Adrenal gland (tissue), 12 donors: ENCODE measurements around the gene TSPEAR. TPM values are rescaled to one million over a fixed set of nuclear protein-coding genes. Genes with fewer than 3 reads are reported as not detected.
A peak's percentile ranks its signal among the peaks of the same experiment; 100 is the strongest.

ENCODE experiments used
- DNase-seq, 7 donors: peaks; one replicate each; pipeline ENCODE4 v3.0.0-alpha.2; 2019 to 2020
- H3K27ac ChIP-seq, 5 donors: fragments of 200-600 bp; sonication (generic) in 4 of 5; 1 replicate in 3 of 5; 2 replicates in 2 of 5; pipeline versions ENCODE4 v1.5.1 to v1.8.0; 2016 to 2020; ENCODE audit warnings: mild to moderate bottlenecking in 1 of 5
- H3K27me3 ChIP-seq: fragments of 200-600 bp; 2 replicates; pipeline ENCODE4 v1.8.0; 2021
- H3K36me3 ChIP-seq, 2 donors: fragments of 200-600 bp; replicated peaks in 1 of 2; 1 replicate in 1 of 2; 2 replicates in 1 of 2; pipeline versions ENCODE4 v1.5.1 to v1.8.0; 2018 to 2022
- H3K4me1 ChIP-seq, 2 donors: fragments of 200-600 bp; replicated peaks in 1 of 2; 1 replicate in 1 of 2; 2 replicates in 1 of 2; pipeline versions ENCODE4 v1.5.1 to v1.8.0; 2018 to 2021
- H3K4me3 ChIP-seq, 4 donors: fragments of 200-600 bp; sonication (generic) in 3 of 4; one replicate each; pipeline ENCODE4 v1.5.1; 2016 to 2018
- H3K9me3 ChIP-seq, 3 donors: fragments of 200-600 bp; sonication (generic) in 1 of 3; replicated peaks in 1 of 3; 1 replicate in 2 of 3; 2 replicates in 1 of 3; pipeline versions ENCODE4 v1.5.1 to v1.8.0; 2016 to 2021
- CTCF ChIP-seq, 6 experiments: fragments of 450-650 bp in 4 of 6; fragments of 200-600 bp in 2 of 6; sonication (generic) in 1 of 6; IDR thresholded peaks; 1 replicate in 5 of 6; 2 replicates in 1 of 6; pipeline versions ENCODE4 v1.5.1 to v1.8.0; 2016 to 2021; ENCODE audit warnings: antibody characterized with exemption in 6 of 6, mild to moderate bottlenecking in 2 of 6, moderate library complexity in 1 of 6
- POLR2A ChIP-seq, 2 donors: fragments of 450-650 bp; IDR thresholded peaks; one replicate each; pipeline ENCODE4 v1.6.1; 2017; ENCODE audit warnings: antibody characterized with exemption in 2 of 2, mild to moderate bottlenecking in 2 of 2, moderate library complexity in 1 of 2
- WGBS, 4 donors: extraction: QIAGEN DNeasy Blood & Tissue Kit in 2 of 4; methylation state at CpG; one replicate each; pipeline versions ENCODE4 v1.1.5 to v1.1.7; 2013 to 2017; 5-methylcytosine and 5-hydroxymethylcytosine counted together
- intact Hi-C, 2 donors: fragments of 100-400 bp; cut with DNase I; formaldehyde crosslinking; loops; one replicate each; pipeline versions ENCODE4 v1.14.1 to v1.15.0; 2022 to 2023
- polyA plus RNA-seq, 3 donors: library from polyadenylated mRNA; stranded (reverse); fragments of 200-250 nt in 2 of 3; fragments of 350-450 nt in 1 of 3; fragmentation: Illumina TruSeq in 1 of 3; extraction: RNeasy Lipid Tissue Mini Kit (QIAGEN cat#74804) in 1 of 3; gene quantifications; one replicate each; pipeline ENCODE4 v1.2.3, GENCODE V29; 2013 to 2014
- total RNA-seq, 9 donors: library from RNA; depleted of rRNA in 4 of 9; stranded (reverse); fragments of >200 nt in 4 of 9; fragments of 120-200 nt in 1 of 9; fragmentation: NEBNext Ultra II Directional in 1 of 9; extraction: Animal tissue kit (Norgen Biotek cat#: 25700) in 1 of 9; gene quantifications; one replicate each; pipeline versions ENCODE4 v1.1.0 to v1.2.4, GENCODE V29; 2013 to 2023
- donor health status: healthy with polysubstance abuse.
- donor health status: Bipolar disorder and iron deficiency.
- donor health status: DM: yes; HTN: yes; CAD: no.
- donor health status: DM: no; HTN: no; CAD: no.
- donor health status: DM: no; HTN: no; CAD: no.
- donor health status: DM: yes; HTN: yes; CAD: no.

TSPEAR gene
- total and polyA plus RNA-seq, 12 donors, result not detected

GRCh38 chr21:44751186-44751798 lies 39.9 kb upstream of the TSPEAR start:
- Histone ChIP-seq H3K36me3 (no peaks in the 10 kb centered on the region), H3K27ac (no peak overlapping the region), H3K9me3 (no peaks in the 10 kb centered on the region), H3K27me3 (peaks cover 7% of the 10 kb centered on the region), H3K4me1 (no peaks in the 10 kb centered on the region), H3K4me3 (no peak overlapping the region)
- intact Hi-C loops, result loop anchor here in 1 of 2 donors (10.0 kb wide), 1 partner anchor 196 kb away; the partner anchor contains the start of genes KRTAP10-2 and KRTAP10-3
- DNase-seq, result peak in 1 of 7 donors; percentile 8
- 72 to 90% (median 86%) methylated on average over 11 to 24 of the region's 24 CpGs for WGBS, 4 donors
- TF ChIP-seq CTCF (IDR thresholded peaks at IDR 0.05) (no peak), POLR2A (IDR thresholded peaks at IDR 0.05) (no peak)

- Histone ChIP-seq H3K4me3 (no peak overlapping the region), H3K4me1 (no peaks in the 10 kb centered on the region), H3K27ac (no peak overlapping the region), H3K27me3 (peaks cover 7% of the 10 kb centered on the region), H3K36me3 (no peaks in the 10 kb centered on the region), H3K9me3 (no peaks in the 10 kb centered on the region)
- 55 to 70% (median 65%) methylated on average over 12 of the region's 12 CpGs for WGBS, 4 donors
- peak in 1 of 7 donors; percentile 13 for DNase-seq
- intact Hi-C loops, result loop anchor here in 1 of 2 donors (10.0 kb wide), 1 partner anchor 196 kb away; the partner anchor contains the start of genes KRTAP10-2 and KRTAP10-3
- TF ChIP-seq CTCF (IDR thresholded peaks at IDR 0.05) (no peak), POLR2A (IDR thresholded peaks at IDR 0.05) (no peak)
These were observed 39.3 kb upstream of the TSPEAR start for GRCh38 chr21:44750675-44751025.

GRCh38 chr21:44749759-44750674 lies 38.6 kb upstream of the TSPEAR start:
- Histone ChIP-seq H3K4me1 (no peaks in the 10 kb centered on the region), H3K27me3 (peaks cover 7% of the 10 kb centered on the region), H3K9me3 (no peaks in the 10 kb centered on the region), H3K27ac (no peak overlapping the region), H3K36me3 (no peaks in the 10 kb centered on the region), H3K4me3 (no peak overlapping the region)
- intact Hi-C loops, result loop anchor here in 1 of 2 donors (10.0 kb wide), 1 partner anchor 195 kb away; the partner anchor contains the start of genes KRTAP10-2 and KRTAP10-3
- 80 to 91% (median 86%) methylated on average over 21 to 47 of the region's 47 CpGs for WGBS, 4 donors
- TF ChIP-seq POLR2A (IDR thresholded peaks at IDR 0.05) (no peak), CTCF (IDR thresholded peaks at IDR 0.05) (no peak)
- peak in 1 of 7 donors; percentile 6 for DNase-seq

GRCh38 chr21:44749116-44749758 lies 37.9 kb upstream of the TSPEAR start:
- no peaks in the 10 kb centered on the region for H3K36me3 ChIP-seq
- no peaks in the 10 kb centered on the region for H3K9me3 ChIP-seq
- no peak for TF ChIP-seq CTCF (IDR thresholded peaks at IDR 0.05)
- no peak for TF ChIP-seq POLR2A (IDR thresholded peaks at IDR 0.05)
- H3K4me3 ChIP-seq, result no peak overlapping the region
- H3K27ac ChIP-seq, result no peak overlapping the region
- H3K27me3 ChIP-seq, result peaks cover 7% of the 10 kb centered on the region
- WGBS, 4 donors, result 47 to 56% (median 51%) methylated on average over 16 to 26 of the region's 26 CpGs
- DNase-seq, result no peak
- no peaks in the 10 kb centered on the region for H3K4me1 ChIP-seq
- intact Hi-C loops, result no loop called here
